Uterus (tissue), 2 donors: ENCODE measurements around the gene WDR86.
A peak's percentile ranks its signal among the peaks of the same experiment; 100 is the strongest.

Experiments used
- POLR2A ChIP-seq, 2 donors: fragments of 450-650 bp; IDR thresholded peaks; one replicate each; pipeline ENCODE4 v1.6.1; 2016; ENCODE audit warnings: antibody characterized with exemption in 2 of 2, mild to moderate bottlenecking in 1 of 2, moderate library complexity in 1 of 2
- TF ChIP-seq, protein P1 (sequence below), 4 experiments: fragments of 200-600 bp in 2 of 4; fragments of 450-650 bp in 2 of 4; sonication (generic) in 2 of 4; IDR thresholded peaks; one replicate each; pipeline ENCODE4 v1.5.1; 2016 to 2019; ENCODE audit warnings: antibody characterized with exemption in 4 of 4, mild to moderate bottlenecking in 2 of 4, moderate library complexity in 1 of 4

DNA sequence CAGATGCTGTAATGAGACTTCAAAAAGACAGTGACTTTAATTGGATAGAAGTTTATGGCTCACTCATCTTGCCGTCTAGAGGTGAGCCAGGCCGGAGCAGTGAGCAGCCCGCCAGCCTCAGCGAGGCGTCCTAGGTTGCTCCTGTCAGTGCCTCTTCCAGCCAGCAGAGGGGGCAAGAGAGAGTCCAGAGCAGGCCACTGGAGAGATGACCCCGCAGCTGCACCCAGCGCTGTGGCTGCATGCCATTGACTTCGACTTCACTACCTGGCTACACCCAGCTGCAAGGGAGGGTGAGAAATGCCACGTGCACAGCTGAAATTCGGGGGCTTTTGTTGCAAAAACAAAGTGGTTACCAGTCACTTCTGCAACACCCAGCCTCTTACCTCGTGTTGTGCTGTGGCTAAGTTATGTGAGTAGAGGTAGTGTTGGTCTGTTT, 41.7 kb downstream of the WDR86 start:
- TF ChIP-seq, protein P1, sequence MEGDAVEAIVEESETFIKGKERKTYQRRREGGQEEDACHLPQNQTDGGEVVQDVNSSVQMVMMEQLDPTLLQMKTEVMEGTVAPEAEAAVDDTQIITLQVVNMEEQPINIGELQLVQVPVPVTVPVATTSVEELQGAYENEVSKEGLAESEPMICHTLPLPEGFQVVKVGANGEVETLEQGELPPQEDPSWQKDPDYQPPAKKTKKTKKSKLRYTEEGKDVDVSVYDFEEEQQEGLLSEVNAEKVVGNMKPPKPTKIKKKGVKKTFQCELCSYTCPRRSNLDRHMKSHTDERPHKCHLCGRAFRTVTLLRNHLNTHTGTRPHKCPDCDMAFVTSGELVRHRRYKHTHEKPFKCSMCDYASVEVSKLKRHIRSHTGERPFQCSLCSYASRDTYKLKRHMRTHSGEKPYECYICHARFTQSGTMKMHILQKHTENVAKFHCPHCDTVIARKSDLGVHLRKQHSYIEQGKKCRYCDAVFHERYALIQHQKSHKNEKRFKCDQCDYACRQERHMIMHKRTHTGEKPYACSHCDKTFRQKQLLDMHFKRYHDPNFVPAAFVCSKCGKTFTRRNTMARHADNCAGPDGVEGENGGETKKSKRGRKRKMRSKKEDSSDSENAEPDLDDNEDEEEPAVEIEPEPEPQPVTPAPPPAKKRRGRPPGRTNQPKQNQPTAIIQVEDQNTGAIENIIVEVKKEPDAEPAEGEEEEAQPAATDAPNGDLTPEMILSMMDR (IDR thresholded peaks at IDR 0.05) = peak; percentile 93 to 96 (median 95)
- no peak for TF ChIP-seq POLR2A (IDR thresholded peaks at IDR 0.05)
